Esophagus muscularis mucosa (tissue), 4 donors: ENCODE measurements around the gene TSPAN16.

Source experiments
- CTCF ChIP-seq, 3 experiments: fragments of 200-600 bp in 2 of 3; fragments of 450-650 bp in 1 of 3; sonication (generic) in 2 of 3; IDR thresholded peaks; one replicate each; pipeline ENCODE4 v1.5.1; 2017 to 2019; ENCODE audit warnings: antibody characterized with exemption in 3 of 3, mild to moderate bottlenecking in 2 of 3, moderate library complexity in 1 of 3
- EP300 ChIP-seq: sonication (generic); formaldehyde crosslinking; IDR thresholded peaks from one replicate; pipeline ENCODE4 v1.6.1; 2017; ENCODE audit warnings: antibody characterized with exemption
- POLR2A ChIP-seq: fragments of 450-650 bp; IDR thresholded peaks from one replicate; pipeline ENCODE4 v1.6.1; 2017; ENCODE audit warnings: antibody characterized with exemption, moderate library complexity, mild to moderate bottlenecking, low read depth
- POLR2AphosphoS5 ChIP-seq, 2 donors: sonication (generic); formaldehyde crosslinking; IDR thresholded peaks; one replicate each; pipeline ENCODE4 v1.6.1; 2017; ENCODE audit warnings: antibody characterized with exemption in 2 of 2

GRCh38 chr19:11288349-11288748, 7.6 kb upstream of the TSPAN16 start:
- TF ChIP-seq CTCF (IDR thresholded peaks at IDR 0.05) (peak; percentile 26 to 51 (median 35)), POLR2AphosphoS5 (IDR thresholded peaks at IDR 0.05) (no peak), POLR2A (no peak), EP300 (no peak)
